Epithelial cell of esophagus (primary cell): Measurements from ENCODE around the gene SHISA3.
A peak's percentile ranks its signal among the peaks of the same experiment; 100 is the strongest.
"Not testable (repeated sequence)": the region's sequence is repeated elsewhere in the genome, so short reads cannot be mapped to it uniquely, and the experiment has no call there.

Experiments used
- DNase-seq: peaks from one replicate; pipeline ENCODE4 v3.0.0; 2010; ENCODE audit warnings: low read depth
- H3K4me3 ChIP-seq: 2 replicates; pipeline ENCODE4 v1.5.1; 2011; ENCODE audit warnings: mild to moderate bottlenecking, low read length, control low read depth
- CTCF ChIP-seq: IDR thresholded peaks from 2 replicates; pipeline ENCODE4 v1.5.1; 2011; ENCODE audit warnings: low read depth, mild to moderate bottlenecking, low read length, control low read depth, inconsistent platforms; ENCODE audit not compliant: insufficient read depth; ENCODE audit errors: missing control alignments

The SHISA3 gene

GRCh38 chr4:42369489-42369888 is 27.8 kb upstream of the SHISA3 start:
- no peak overlapping the region for H3K4me3 ChIP-seq
- TF ChIP-seq CTCF, result no peak
- DNase-seq, result no peak

- H3K4me3 ChIP-seq, result no peak overlapping the region
- peak; percentile 67 for DNase-seq
- peak; percentile 64 for TF ChIP-seq CTCF
These were observed 25.7 kb upstream of the SHISA3 start for GRCh38 chr4:42371305-42372252.

GRCh38 chr4:42372303-42372702 is 25.0 kb upstream of the SHISA3 start:
- DNase-seq, H3K4me3 ChIP-seq: not testable (repeated sequence)

- no peak for DNase-seq
- no peak for TF ChIP-seq CTCF
- H3K4me3 ChIP-seq, result no peak overlapping the region
These were observed 19.8 kb upstream of the SHISA3 start for GRCh38 chr4:42377497-42377896.

- TF ChIP-seq CTCF, result no peak
- DNase-seq, result no peak
- H3K4me3 ChIP-seq, result no peak overlapping the region
These were observed 15.6 kb upstream of the SHISA3 start for GRCh38 chr4:42381666-42382065.

- DNase-seq, result no peak
- no peak for TF ChIP-seq CTCF
- H3K4me3 ChIP-seq, result no peak overlapping the region
These were observed 11.8 kb upstream of the SHISA3 start for GRCh38 chr4:42385516-42385915.

GRCh38 chr4:42390622-42391354 is 6.5 kb upstream of the SHISA3 start:
- DNase-seq, result no peak
- TF ChIP-seq CTCF, result no peak
- no peak overlapping the region for H3K4me3 ChIP-seq
